GM19099 (cell line): ENCODE measurements around the gene CRTC3.

Experiments
- POLR2A ChIP-seq: IDR thresholded peaks from 3 replicates; pipeline ENCODE4 v1.6.1; 2011; ENCODE audit warnings: low read depth; ENCODE audit not compliant: insufficient read length; ENCODE audit errors: extremely low read depth

Gene CRTC3

DNA sequence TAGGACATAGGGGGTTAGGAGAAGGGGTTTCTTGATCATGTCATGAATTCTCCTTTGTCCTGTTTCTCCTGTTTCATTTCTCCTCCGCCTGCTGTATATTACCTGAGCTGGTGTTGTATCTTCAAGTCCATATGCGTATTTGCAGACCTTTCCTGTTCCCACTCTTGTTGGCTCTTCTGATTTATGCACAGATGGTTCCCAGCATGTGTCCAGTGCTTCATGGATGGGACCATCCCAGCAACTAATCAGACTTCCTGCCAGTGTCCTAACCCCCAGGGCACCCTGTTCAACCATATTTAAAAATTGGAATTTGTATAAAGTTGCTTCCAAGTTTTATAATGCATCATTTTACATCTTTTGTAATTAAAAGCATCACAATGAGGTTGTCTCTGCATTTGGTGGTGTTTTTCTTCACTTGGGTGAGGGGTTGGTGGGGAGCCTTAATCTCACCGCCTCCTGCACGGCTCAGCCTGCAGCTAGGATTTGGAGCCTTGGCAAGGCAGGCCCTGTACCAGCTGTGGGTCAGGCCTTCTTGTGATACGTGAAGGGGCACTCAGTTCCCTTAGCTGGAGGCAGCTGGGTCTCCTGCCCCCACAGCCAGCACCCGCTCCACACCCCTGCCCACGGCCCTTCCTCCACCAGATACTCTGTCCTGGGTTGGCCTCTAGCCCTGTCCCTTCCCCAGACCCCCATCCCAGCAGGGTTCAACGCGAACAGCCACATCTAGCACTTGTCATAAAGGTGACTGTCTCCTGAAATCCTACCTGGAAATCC, 115.4 kb downstream of the CRTC3 start:
- no peak for TF ChIP-seq POLR2A

- TF ChIP-seq POLR2A = no peak
These were observed 116.3 kb downstream of the CRTC3 start for GRCh38 chr15:90645873-90646575.

GRCh38 chr15:90646662-90647305, 117.1 kb downstream of the CRTC3 start:
- no peak for TF ChIP-seq POLR2A

DNA sequence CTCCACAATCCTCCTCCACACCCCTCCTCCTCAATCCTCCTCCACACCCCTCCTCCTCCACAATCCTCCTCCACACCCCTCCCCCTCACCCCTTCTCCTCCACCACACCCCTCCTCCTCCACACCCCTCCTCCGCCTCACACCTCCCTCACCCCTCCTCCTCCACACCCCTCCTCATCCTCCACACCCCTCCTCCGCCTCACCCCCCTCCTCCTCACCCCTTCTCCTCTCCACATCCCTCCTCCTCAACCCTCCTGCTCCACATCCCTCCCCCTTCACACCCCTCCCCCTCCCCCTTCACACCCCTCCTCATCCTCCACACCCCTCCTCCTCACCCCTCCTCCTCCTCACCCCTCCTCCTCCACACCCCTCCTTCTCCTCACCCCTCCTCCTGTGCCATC, 117.6 kb downstream of the CRTC3 start:
- TF ChIP-seq POLR2A = no peak

- TF ChIP-seq POLR2A = no peak
These were observed 118.7 kb downstream of the CRTC3 start for GRCh38 chr15:90648137-90649070.

- TF ChIP-seq POLR2A = no peak
These were observed 120.6 kb downstream of the CRTC3 start for GRCh38 chr15:90650117-90650955.

DNA sequence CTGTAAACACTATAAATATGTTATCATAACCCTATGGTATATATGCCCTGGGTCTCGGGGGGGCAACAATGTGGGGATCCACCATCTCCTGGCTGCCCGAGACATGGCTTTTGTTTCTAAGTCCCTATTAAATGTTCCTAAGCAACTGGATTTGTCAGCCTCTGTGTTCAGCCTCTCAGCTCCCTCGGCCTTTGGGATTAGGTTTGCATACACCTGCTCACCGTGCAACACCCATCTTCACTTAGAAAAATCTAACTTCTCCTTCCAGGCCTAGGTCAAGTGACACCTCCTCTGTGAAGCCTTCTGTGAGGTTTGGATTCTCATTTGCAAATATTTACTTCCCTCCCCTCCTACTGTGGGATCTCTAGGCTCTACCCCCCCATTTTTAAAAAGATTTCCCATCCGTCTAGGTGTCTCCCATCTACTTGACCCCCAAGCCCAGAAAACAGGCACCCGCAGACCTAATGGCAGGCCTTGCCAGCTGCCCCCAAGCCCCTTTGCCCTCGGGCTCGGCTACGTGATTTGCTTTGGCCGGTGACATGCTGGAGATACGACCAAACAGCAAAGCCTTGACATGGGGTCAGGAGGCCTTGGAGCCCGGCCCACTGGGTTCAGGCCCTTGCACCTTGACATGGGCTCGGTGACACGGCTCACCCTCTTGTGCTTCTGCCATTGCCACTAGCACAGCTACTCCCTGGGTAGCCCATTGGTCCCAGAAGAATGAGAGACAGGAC, 121.4 kb downstream of the CRTC3 start:
- TF ChIP-seq POLR2A = no peak

DNA sequence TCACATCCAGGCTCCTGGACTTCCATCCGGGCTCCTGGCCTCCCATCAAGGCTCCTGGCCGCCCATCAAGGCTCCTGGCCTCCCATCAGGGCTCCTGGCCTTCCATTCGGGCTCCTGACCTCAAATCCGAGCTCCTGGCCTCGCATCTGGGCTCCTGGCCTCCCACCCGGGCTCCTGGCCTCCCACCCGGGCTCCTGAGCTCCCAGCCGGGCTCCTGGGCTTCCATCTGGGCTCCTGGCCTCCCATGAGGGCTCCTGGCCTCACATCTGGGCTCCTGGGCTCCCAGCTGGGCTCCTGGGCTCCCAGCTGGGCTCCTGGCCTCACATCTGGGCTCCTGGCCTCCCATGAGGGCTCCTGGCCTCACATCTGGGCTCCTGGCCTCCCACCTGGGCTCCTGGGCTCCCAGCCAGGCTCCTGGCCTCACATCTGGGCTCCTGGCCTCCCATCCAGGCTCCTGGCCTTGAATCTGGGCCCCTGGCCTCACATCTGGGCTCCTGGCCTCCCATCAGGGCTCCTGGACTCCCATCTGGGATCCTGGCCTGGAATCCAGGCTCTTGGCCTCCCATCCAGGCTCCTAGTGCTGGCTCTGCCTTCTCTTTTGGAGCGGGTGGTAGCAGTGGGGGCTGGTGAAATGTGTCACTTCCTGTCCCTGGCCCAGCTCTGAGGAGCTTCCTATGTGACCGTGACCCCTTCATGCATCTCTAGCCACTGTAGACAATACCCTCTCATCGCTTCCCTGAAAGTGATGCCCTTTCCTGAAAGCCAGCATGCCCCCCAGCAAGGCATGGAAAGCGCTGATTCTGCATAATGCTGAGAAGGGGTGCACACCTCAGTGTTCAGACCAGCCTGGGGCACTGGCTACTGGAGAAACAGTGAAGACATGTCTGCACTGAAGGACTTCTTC, 124.8 kb downstream of the CRTC3 start:
- no peak for TF ChIP-seq POLR2A

GRCh38 chr15:90659481-90659880, 129.8 kb downstream of the CRTC3 start:
- TF ChIP-seq POLR2A = no peak

- TF ChIP-seq POLR2A = no peak
These were observed 130.7 kb downstream of the CRTC3 start for GRCh38 chr15:90660195-90660998.

- no peak for TF ChIP-seq POLR2A
These were observed 135.0 kb downstream of the CRTC3 start for GRCh38 chr15:90664650-90665287.
